A673 (cell line): Measurements from ENCODE around the gene VPS8. TPM values are rescaled to one million over a fixed set of nuclear protein-coding genes. Genes with fewer than 3 reads are reported as not detected.

Experiments
- BruUV-seq: library from RNA; stranded (reverse); fragments of 400-500 nt; replicated peaks from 2 replicates; lab custom pipeline; 2021; lab: Mats Ljungman, UMichigan
- CTCF ChIA-PET: fragments of 300-600 bp; sonication (Branson Sonifier 250); formaldehyde crosslinking; loops from one replicate; lab custom pipeline; 2022; ENCODE audit warnings: antibody characterized with exemption; lab: Charles Lee
- POLR2A ChIA-PET: fragments of 300-600 bp; sonication (Branson Sonifier 250); formaldehyde crosslinking; loops from one replicate; lab custom pipeline; 2022; ENCODE audit warnings: antibody characterized with exemption; ENCODE audit not compliant: low non-redundant PET; lab: Charles Lee
- DNase-seq: peaks from one replicate; pipeline ENCODE4 v3.0.0-alpha.2; 2015; ENCODE audit warnings: low spot score
- H3K27ac ChIP-seq: fragments of 200-600 bp; sonication (generic); 2 replicates; pipeline ENCODE4 v1.5.1; 2016; ENCODE audit warnings: mixed run types, low read depth, mild to moderate bottlenecking, mixed read lengths, antibody characterized with exemption, low read length; ENCODE audit not compliant: poor library complexity, severe bottlenecking
- H3K27me3 ChIP-seq: fragments of 200-600 bp; sonication (generic); replicated peaks from 2 replicates; pipeline ENCODE4 v1.6.1; 2017; ENCODE audit warnings: mixed run types, low read depth, mild to moderate bottlenecking, mixed read lengths, antibody characterized with exemption, low read length; ENCODE audit not compliant: insufficient read depth, poor library complexity
- H3K36me3 ChIP-seq: fragments of 200-600 bp; sonication (generic); 2 replicates; pipeline ENCODE4 v1.6.1; 2016; ENCODE audit warnings: mixed run types, mild to moderate bottlenecking, mixed read lengths, antibody characterized with exemption, low read length; ENCODE audit not compliant: insufficient read depth, poor library complexity, severe bottlenecking
- H3K4me1 ChIP-seq: fragments of 200-600 bp; sonication (generic); 2 replicates; pipeline ENCODE4 v1.6.1; 2017; ENCODE audit warnings: mixed run types, mild to moderate bottlenecking, mixed read lengths, antibody characterized with exemption, low read length; ENCODE audit not compliant: insufficient read depth, poor library complexity, severe bottlenecking
- H3K4me3 ChIP-seq: fragments of 200-600 bp; sonication (generic); 2 replicates; pipeline ENCODE4 v1.5.1; 2016; ENCODE audit warnings: low read depth, mixed run types, mild to moderate bottlenecking, mixed read lengths, low read length; ENCODE audit not compliant: poor library complexity, severe bottlenecking
- H3K9me3 ChIP-seq: fragments of 200-600 bp; sonication (generic); 2 replicates; pipeline ENCODE4 v1.6.1; 2016; ENCODE audit warnings: mixed run types, low read depth, mild to moderate bottlenecking, mixed read lengths, antibody characterized with exemption, low read length; ENCODE audit not compliant: poor library complexity, severe bottlenecking
- EZH2 ChIP-seq: fragments of 200-600 bp; sonication (generic); IDR thresholded peaks from 2 replicates; pipeline ENCODE4 v1.6.1; 2017; ENCODE audit warnings: borderline replicate concordance, low read depth, mild to moderate bottlenecking, mixed read lengths, antibody characterized with exemption, low read length; ENCODE audit not compliant: poor library complexity, severe bottlenecking
- intact Hi-C: fragments of 100-400 bp; cut with micrococcal nuclease; formaldehyde crosslinking; loops from one replicate; pipeline ENCODE4 v1.10.0; 2022; ENCODE audit not compliant: unreplicated experiment
- total RNA-seq: library from RNA; stranded (reverse); gene quantifications from 2 replicates; pipeline ENCODE4 v1.2.3, GENCODE V29; 2021
- TF ChIP-seq, protein P1 (sequence below): fragments of 300-800, 200-600 bp; sonication (generic); conservative IDR thresholded peaks from 2 replicates; pipeline ENCODE4 v1.5.1; 2017; ENCODE audit warnings: low read depth, mild to moderate bottlenecking, antibody characterized with exemption, low read length, moderate library complexity, mixed read lengths

Gene VPS8
- total RNA-seq, 1 experiment from 2014 or later = 42.3 TPM

DNA sequence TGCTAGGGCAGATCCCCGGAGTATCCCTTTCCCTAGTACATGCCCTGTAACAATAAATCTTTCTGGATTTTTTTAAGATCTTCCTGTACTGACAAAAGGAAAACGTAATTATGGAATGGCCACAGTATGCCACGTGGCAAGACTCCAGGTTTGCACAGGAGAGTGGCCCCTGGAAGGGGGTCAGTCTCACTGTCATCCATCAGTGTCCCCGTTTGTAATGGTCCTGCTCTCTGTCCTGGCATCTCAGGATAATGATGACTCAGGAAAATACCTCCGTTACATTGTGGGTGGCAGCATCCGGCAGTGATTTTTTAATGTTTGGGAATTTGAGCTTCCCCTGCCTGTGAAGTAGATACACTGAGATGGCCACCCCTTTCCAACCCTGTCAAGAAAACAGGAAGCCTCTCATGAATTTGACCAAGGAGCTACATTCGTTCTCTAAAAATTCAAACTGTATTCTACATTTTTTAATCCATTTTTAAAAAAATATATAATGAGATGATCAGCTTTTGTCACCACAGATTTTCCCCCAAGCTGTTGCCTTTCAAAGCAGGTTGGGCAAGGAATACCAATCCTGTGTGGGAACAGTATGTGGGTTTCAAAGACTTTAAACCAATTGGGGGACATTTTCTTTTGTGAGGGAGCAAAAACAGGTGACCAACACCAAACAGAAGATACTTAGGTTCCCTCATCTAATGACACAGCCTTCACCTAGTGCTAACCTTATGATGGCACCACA is 230.5 kb downstream of the VPS8 start:
- no peaks in the 10 kb centered on the region for H3K4me1 ChIP-seq
- CTCF ChIA-PET = no interaction called here
- H3K4me3 ChIP-seq = no peak overlapping the region
- POLR2A ChIA-PET = no interaction called here
- intact Hi-C loops = no loop called here
- TF ChIP-seq, protein P1, sequence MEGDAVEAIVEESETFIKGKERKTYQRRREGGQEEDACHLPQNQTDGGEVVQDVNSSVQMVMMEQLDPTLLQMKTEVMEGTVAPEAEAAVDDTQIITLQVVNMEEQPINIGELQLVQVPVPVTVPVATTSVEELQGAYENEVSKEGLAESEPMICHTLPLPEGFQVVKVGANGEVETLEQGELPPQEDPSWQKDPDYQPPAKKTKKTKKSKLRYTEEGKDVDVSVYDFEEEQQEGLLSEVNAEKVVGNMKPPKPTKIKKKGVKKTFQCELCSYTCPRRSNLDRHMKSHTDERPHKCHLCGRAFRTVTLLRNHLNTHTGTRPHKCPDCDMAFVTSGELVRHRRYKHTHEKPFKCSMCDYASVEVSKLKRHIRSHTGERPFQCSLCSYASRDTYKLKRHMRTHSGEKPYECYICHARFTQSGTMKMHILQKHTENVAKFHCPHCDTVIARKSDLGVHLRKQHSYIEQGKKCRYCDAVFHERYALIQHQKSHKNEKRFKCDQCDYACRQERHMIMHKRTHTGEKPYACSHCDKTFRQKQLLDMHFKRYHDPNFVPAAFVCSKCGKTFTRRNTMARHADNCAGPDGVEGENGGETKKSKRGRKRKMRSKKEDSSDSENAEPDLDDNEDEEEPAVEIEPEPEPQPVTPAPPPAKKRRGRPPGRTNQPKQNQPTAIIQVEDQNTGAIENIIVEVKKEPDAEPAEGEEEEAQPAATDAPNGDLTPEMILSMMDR = no peak
- no peak for TF ChIP-seq EZH2
- DNase-seq = no peak
- no peaks in the 10 kb centered on the region for H3K9me3 ChIP-seq
- no peaks in the 10 kb centered on the region for H3K27me3 ChIP-seq
- no TSS peak for BruUV-seq
- no peaks in the 10 kb centered on the region for H3K36me3 ChIP-seq
- no peak overlapping the region for H3K27ac ChIP-seq

DNA sequence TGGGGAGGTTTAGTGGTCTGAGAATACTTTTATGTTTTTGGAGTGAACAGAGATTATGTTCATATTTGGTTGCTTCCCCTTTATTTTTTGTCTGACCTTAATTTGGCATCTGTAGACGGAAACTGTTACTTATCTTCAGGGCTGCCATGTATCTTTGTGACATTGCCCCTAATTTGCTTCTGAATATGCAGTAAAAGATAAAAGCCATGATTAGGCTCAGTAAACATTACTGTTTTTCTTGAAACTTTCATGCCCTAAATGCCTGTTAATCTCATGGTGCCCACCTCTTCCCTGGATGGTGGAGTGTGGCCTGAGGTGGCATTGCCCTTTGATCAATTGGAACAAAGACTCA is 234.2 kb downstream of the VPS8 start:
- no peaks in the 10 kb centered on the region for H3K9me3 ChIP-seq
- H3K36me3 ChIP-seq = no peaks in the 10 kb centered on the region
- ChIA-PET CTCF (no interaction called here), POLR2A (no interaction called here)
- no TSS peak for BruUV-seq
- TF ChIP-seq, protein P1 = no peak
- no peak for TF ChIP-seq EZH2
- no peak overlapping the region for H3K27ac ChIP-seq
- no peaks in the 10 kb centered on the region for H3K27me3 ChIP-seq
- intact Hi-C loops = no loop called here
- DNase-seq = no peak
- no peaks in the 10 kb centered on the region for H3K4me1 ChIP-seq
- no peak overlapping the region for H3K4me3 ChIP-seq

DNA sequence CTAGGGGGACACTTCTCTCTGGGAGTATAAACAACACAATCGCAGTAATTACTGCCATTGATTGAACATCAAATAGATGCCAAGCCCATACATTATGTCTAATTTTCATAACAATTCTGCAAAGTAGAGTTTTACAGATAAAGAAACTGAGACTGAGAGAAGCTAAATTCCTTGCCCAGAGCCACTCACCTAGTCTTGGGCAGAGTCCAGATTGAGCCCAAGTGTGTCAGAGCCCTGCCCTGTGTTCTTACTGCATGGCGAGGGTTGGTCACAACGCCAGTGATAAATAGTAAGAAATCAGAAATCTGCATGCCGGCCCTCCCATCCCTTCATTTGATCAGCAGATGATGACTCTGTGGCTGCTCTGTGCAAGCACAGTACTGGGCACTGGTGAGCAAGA is 234.6 kb downstream of the VPS8 start:
- TF ChIP-seq, protein P1 = no peak
- TF ChIP-seq EZH2 = no peak
- intact Hi-C loops = no loop called here
- H3K36me3 ChIP-seq = no peaks in the 10 kb centered on the region
- ChIA-PET POLR2A (no interaction called here), CTCF (no interaction called here)
- H3K4me1 ChIP-seq = no peaks in the 10 kb centered on the region
- H3K4me3 ChIP-seq = no peak overlapping the region
- no peaks in the 10 kb centered on the region for H3K9me3 ChIP-seq
- no peaks in the 10 kb centered on the region for H3K27me3 ChIP-seq
- H3K27ac ChIP-seq = no peak overlapping the region
- no TSS peak for BruUV-seq
- DNase-seq = no peak
